Neutrophil (primary cell): ENCODE data around the gene HNRNPAB.

Source experiments
- H3K27ac ChIP-seq: fragments of 200-600 bp; sonication (generic); 2 replicates; pipeline ENCODE4 v1.5.1; 2016; ENCODE audit warnings: mild to moderate bottlenecking, moderate library complexity
- H3K27me3 ChIP-seq: fragments of 200-600 bp; sonication (generic); 2 replicates; pipeline ENCODE4 v1.6.0; 2016; ENCODE audit warnings: mild to moderate bottlenecking
- H3K36me3 ChIP-seq: fragments of 200-600 bp; sonication (generic); 2 replicates; pipeline ENCODE4 v1.5.1; 2017
- H3K4me1 ChIP-seq, 2 experiments: fragments of 200-600 bp in 1 of 2; sonication (generic) in 1 of 2; 1 replicate in 1 of 2; 2 replicates in 1 of 2; pipeline versions ENCODE4 v1.5.1 to v1.6.1; 2013 to 2016; ENCODE audit warnings: low read depth in 1 of 2, low read length in 1 of 2, mild to moderate bottlenecking in 1 of 2, moderate library complexity in 1 of 2; ENCODE audit not compliant: control insufficient read depth in 1 of 2, insufficient read depth in 1 of 2
- H3K4me3 ChIP-seq, 2 experiments: fragments of 200-600 bp in 1 of 2; sonication (generic) in 1 of 2; 1 replicate in 1 of 2; 2 replicates in 1 of 2; pipeline ENCODE4 v1.5.1; 2013 to 2016; ENCODE audit warnings: low read depth in 1 of 2, low read length in 1 of 2, mild to moderate bottlenecking in 1 of 2, moderate library complexity in 1 of 2
- H3K9me3 ChIP-seq: fragments of 200-600 bp; sonication (generic); 2 replicates; pipeline ENCODE4 v1.5.1; 2016
- CTCF ChIP-seq: fragments of 200-600 bp; sonication (generic); IDR thresholded peaks from 2 replicates; pipeline ENCODE4 v1.5.1; 2016; ENCODE audit warnings: antibody characterized with exemption

HNRNPAB gene

GRCh38 chr5:178209334-178210072 lies 5.2 kb downstream of the HNRNPAB start:
- no peaks in the 10 kb centered on the region for H3K27me3 ChIP-seq
- no peak for TF ChIP-seq CTCF
- H3K36me3 ChIP-seq, result peaks cover 82% of the 10 kb centered on the region
- H3K27ac ChIP-seq, result peak overlapping the region; percentile 10
- no peak overlapping the region for H3K4me3 ChIP-seq
- H3K9me3 ChIP-seq, result no peaks in the 10 kb centered on the region
- H3K4me1 ChIP-seq, result peaks cover 27 to 33% of the 10 kb centered on the region in 2 experiments

- Histone ChIP-seq H3K36me3 (peaks cover 85% of the 10 kb centered on the region), H3K9me3 (no peaks in the 10 kb centered on the region), H3K27ac (peak overlapping the region; percentile 10), H3K4me1 (peaks cover 33 to 39% of the 10 kb centered on the region in 2 experiments), H3K4me3 (no peak overlapping the region), H3K27me3 (no peaks in the 10 kb centered on the region)
- TF ChIP-seq CTCF, result no peak
Observed at GRCh38 chr5:178210073-178210535, 5.8 kb downstream of the HNRNPAB start.

GRCh38 chr5:178210686-178211085 lies 6.4 kb downstream of the HNRNPAB start:
- Histone ChIP-seq H3K27me3 (no peaks in the 10 kb centered on the region), H3K4me1 (peaks cover 34 to 41% of the 10 kb centered on the region in 2 experiments), H3K4me3 (no peak overlapping the region), H3K27ac (no peak overlapping the region), H3K36me3 (peaks cover 85% of the 10 kb centered on the region), H3K9me3 (no peaks in the 10 kb centered on the region)
- no peak for TF ChIP-seq CTCF

GRCh38 chr5:178211095-178212048 lies 7.0 kb downstream of the HNRNPAB start:
- no peak overlapping the region for H3K4me3 ChIP-seq
- no peaks in the 10 kb centered on the region for H3K9me3 ChIP-seq
- no peaks in the 10 kb centered on the region for H3K27me3 ChIP-seq
- peak overlapping the region; percentile 17 for H3K27ac ChIP-seq
- peaks cover 82% of the 10 kb centered on the region for H3K36me3 ChIP-seq
- H3K4me1 ChIP-seq, result peaks cover 34 to 41% of the 10 kb centered on the region in 2 experiments
- TF ChIP-seq CTCF, result no peak

- Histone ChIP-seq H3K27ac (peak overlapping the region; percentile 82), H3K27me3 (no peaks in the 10 kb centered on the region), H3K4me3 (no peak overlapping the region), H3K9me3 (no peaks in the 10 kb centered on the region), H3K36me3 (peaks cover 72% of the 10 kb centered on the region), H3K4me1 (peaks cover 41 to 45% of the 10 kb centered on the region in 2 experiments)
- TF ChIP-seq CTCF, result no peak
Observed at GRCh38 chr5:178212241-178213002, 8.1 kb downstream of the HNRNPAB start.
